Right lobe of liver (tissue), 6 donors: ENCODE measurements around the gene DHX40. TPM values are rescaled to one million over a fixed set of nuclear protein-coding genes. Genes with fewer than 3 reads are reported as not detected.

Experiments used
- ATAC-seq, 4 donors: fragments of 200-7000 bp; cut with Tn5 transposase; one replicate each; pipeline ENCODE4 v1.9.1; 2020; ENCODE audit warnings: mild to moderate bottlenecking in 4 of 4, moderate library complexity in 4 of 4
- DNase-seq, 3 donors: peaks; one replicate each; pipeline ENCODE4 v3.0.0-alpha.2; 2020
- H3K27ac ChIP-seq, 3 donors: fragments of 200-600 bp; one replicate each; pipeline ENCODE4 v1.8.0; 2022
- H3K27me3 ChIP-seq, 2 donors: fragments of 200-600 bp; one replicate each; pipeline ENCODE4 v1.8.0; 2022
- H3K36me3 ChIP-seq, 4 donors: fragments of 200-600 bp; sonication (generic) in 1 of 4; one replicate each; pipeline versions ENCODE4 v1.5.1 to v1.8.0; 2017 to 2022; ENCODE audit warnings: control low read depth in 1 of 4
- H3K4me1 ChIP-seq, 4 donors: fragments of 200-600 bp; sonication (generic) in 1 of 4; one replicate each; pipeline versions ENCODE4 v1.5.1 to v1.8.0; 2017 to 2022; ENCODE audit warnings: control low read depth in 1 of 4
- H3K4me3 ChIP-seq, 3 donors: fragments of 200-600 bp; one replicate each; pipeline ENCODE4 v1.8.0; 2022
- H3K9me3 ChIP-seq, 4 donors: fragments of 200-600 bp; sonication (generic) in 1 of 4; one replicate each; pipeline versions ENCODE4 v1.5.1 to v1.8.0; 2017 to 2022; ENCODE audit warnings: control low read depth in 1 of 4
- CTCF ChIP-seq, 4 donors: fragments of 200-600 bp in 3 of 4; fragments of 450-650 bp in 1 of 4; IDR thresholded peaks; one replicate each; pipeline versions ENCODE4 v1.5.1 to v1.8.0; 2016 to 2022; ENCODE audit warnings: antibody characterized with exemption in 4 of 4, mild to moderate bottlenecking in 2 of 4
- POLR2A ChIP-seq: fragments of 450-650 bp; IDR thresholded peaks from one replicate; pipeline ENCODE4 v1.6.1; 2017; ENCODE audit warnings: antibody characterized with exemption, mild to moderate bottlenecking
- WGBS: methylation state at CpG from one replicate; pipeline ENCODE4 v1.1.6; 2018; ENCODE audit warnings: low coverage, low lambda C conversion rate; ENCODE audit not compliant: insufficient coverage; ENCODE audit errors: missing lambda C conversion rate; 5-methylcytosine and 5-hydroxymethylcytosine counted together
- intact Hi-C, 2 donors: fragments of 100-400 bp; cut with DNase I; formaldehyde crosslinking; loops; one replicate each; pipeline versions ENCODE4 v1.11.2 to v1.14.1; 2022
- total RNA-seq, 6 experiments: library from RNA; depleted of rRNA in 2 of 6; stranded (reverse); fragments of >200 nt in 2 of 6; fragmentation: NEBNext Ultra II Directional in 3 of 6; extraction: Animal tissue kit (Norgen Biotek cat#: 25700) in 3 of 6; gene quantifications; one replicate each; pipeline versions ENCODE4 v1.1.0 to v1.2.4, GENCODE V29; 2016 to 2023
- donor health status: DM: no; HTN: yes; CAD: no.
- donor health status: DM: no; HTN: no; CAD: no.
- donor health status: DM: no; HTN: no; CAD: no.
- donor health status: DM: no; HTN: yes; CAD: no.
- donor health status: DM: no; HTN: yes; CAD: no.

The DHX40 gene
- total RNA-seq, 6 experiments from 2014 or later: 7.8 to 12.0 (median 9.4) TPM

- Histone ChIP-seq H3K9me3 (no peaks in the 10 kb centered on the region), H3K27me3 (no peaks in the 10 kb centered on the region), H3K36me3 (no peaks in the 10 kb centered on the region), H3K4me3 (no peak overlapping the region), H3K27ac (no peak overlapping the region), H3K4me1 (no peaks in the 10 kb centered on the region)
- intact Hi-C loops: no loop called here
- WGBS: 80% methylated on average over 1 of the region's 1 CpG
- TF ChIP-seq CTCF (IDR thresholded peaks at IDR 0.05): no peak
- TF ChIP-seq POLR2A: no peak
- ATAC-seq (no peak), DNase-seq (no peak)
Measured at GRCh38 chr17:59527931-59528330, 37.5 kb upstream of the DHX40 start.

- Histone ChIP-seq H3K4me1 (no peaks in the 10 kb centered on the region), H3K4me3 (no peak overlapping the region), H3K9me3 (no peaks in the 10 kb centered on the region), H3K36me3 (no peaks in the 10 kb centered on the region), H3K27ac (no peak overlapping the region), H3K27me3 (no peaks in the 10 kb centered on the region)
- intact Hi-C loops: no loop called here
- ATAC-seq: no peak
- no peak for TF ChIP-seq CTCF (IDR thresholded peaks at IDR 0.05)
- TF ChIP-seq POLR2A: no peak
- WGBS: no CpG with 5 or more reads among the region's 1 CpG
- no peak for DNase-seq
Measured at GRCh38 chr17:59530531-59530930, 34.9 kb upstream of the DHX40 start.

- Histone ChIP-seq H3K9me3 (no peaks in the 10 kb centered on the region), H3K36me3 (no peaks in the 10 kb centered on the region), H3K27ac (no peak overlapping the region), H3K27me3 (no peaks in the 10 kb centered on the region), H3K4me1 (no peaks in the 10 kb centered on the region), H3K4me3 (no peak overlapping the region)
- ATAC-seq (peak in 1 of 4 donors; percentile 43), DNase-seq (no peak)
- WGBS: 53% methylated on average over 5 of the region's 5 CpGs
- intact Hi-C loops: no loop called here
- TF ChIP-seq POLR2A (no peak), CTCF (IDR thresholded peaks at IDR 0.05) (no peak)
Measured at GRCh38 chr17:59533694-59534093, 31.7 kb upstream of the DHX40 start.

GRCh38 chr17:59534583-59534982 is 30.8 kb upstream of the DHX40 start:
- H3K4me1 ChIP-seq: no peaks in the 10 kb centered on the region
- DNase-seq (no peak), ATAC-seq (peak in 3 of 4 donors; percentile 28 to 54 (median 33))
- H3K27me3 ChIP-seq: no peaks in the 10 kb centered on the region
- 10% methylated on average over 1 of the region's 1 CpG for WGBS
- TF ChIP-seq POLR2A (no peak), CTCF (IDR thresholded peaks at IDR 0.05) (peak in 3 of 4 donors; percentile 7 to 15 (median 9))
- no peak overlapping the region for H3K4me3 ChIP-seq
- no peak overlapping the region for H3K27ac ChIP-seq
- H3K9me3 ChIP-seq: no peaks in the 10 kb centered on the region
- H3K36me3 ChIP-seq: no peaks in the 10 kb centered on the region
- intact Hi-C loops: no loop called here
